GM18502 (cell line): Measurements from ENCODE around the gene INTS12.
"Not testable (repeated sequence)": the region's sequence is repeated elsewhere in the genome, so short reads cannot be mapped to it uniquely, and the experiment has no call there.

Experiments
- ATAC-seq: cut with Tn5 transposase; IDR thresholded peaks from one replicate; pipeline ENCODE4 v1.9.1; 2021; ENCODE audit warnings: mild to moderate bottlenecking; ENCODE audit not compliant: unreplicated experiment, poor library complexity

The INTS12 gene

GRCh38 chr4:105694812-105695211, 13.7 kb downstream of the INTS12 start:
- ATAC-seq: not testable (repeated sequence)

- no peak for ATAC-seq
These were observed 21.9 kb downstream of the INTS12 start for GRCh38 chr4:105686571-105686970.

GRCh38 chr4:105683038-105683437, 25.5 kb downstream of the INTS12 start:
- no peak for ATAC-seq

GRCh38 chr4:105679186-105679585, 29.3 kb downstream of the INTS12 start:
- no peak for ATAC-seq

GRCh38 chr4:105677709-105678108, 30.8 kb downstream of the INTS12 start:
- no peak for ATAC-seq

GRCh38 chr4:105674011-105674410, 34.5 kb downstream of the INTS12 start:
- no peak for ATAC-seq

- no peak for ATAC-seq
These were observed 37.2 kb downstream of the INTS12 start for GRCh38 chr4:105671301-105671700.

GRCh38 chr4:105670684-105671083, 37.8 kb downstream of the INTS12 start:
- no peak for ATAC-seq

GRCh38 chr4:105666693-105667092, 41.8 kb downstream of the INTS12 start:
- peak; percentile 53 for ATAC-seq

- ATAC-seq: no peak
These were observed 45.4 kb downstream of the INTS12 start for GRCh38 chr4:105662935-105663675.

- ATAC-seq: no peak
These were observed 47.5 kb downstream of the INTS12 start for GRCh38 chr4:105661028-105661427.

GRCh38 chr4:105659190-105659589, 49.3 kb downstream of the INTS12 start:
- ATAC-seq: no peak

- ATAC-seq: no peak
These were observed 51.2 kb downstream of the INTS12 start for GRCh38 chr4:105657117-105657765.

- ATAC-seq: no peak
These were observed 56.1 kb downstream of the INTS12 start for GRCh38 chr4:105652286-105652888.

- ATAC-seq: no peak
These were observed 56.6 kb downstream of the INTS12 start for GRCh38 chr4:105651884-105652283.

- no peak for ATAC-seq
These were observed 58.3 kb downstream of the INTS12 start for GRCh38 chr4:105650190-105650589.

- no peak for ATAC-seq
These were observed 63.0 kb downstream of the INTS12 start for GRCh38 chr4:105645440-105645839.

GRCh38 chr4:105644257-105644656, 64.2 kb downstream of the INTS12 start:
- no peak for ATAC-seq

GRCh38 chr4:105641845-105642244, 66.6 kb downstream of the INTS12 start:
- ATAC-seq: no peak

GRCh38 chr4:105637408-105638176, 70.9 kb downstream of the INTS12 start:
- peak; percentile 91 for ATAC-seq
